DMS153 (cell line): ENCODE measurements around the gene MCOLN2.

Experiments
- DNase-seq: peaks from one replicate; lab custom pipeline; 2025; lab: John Stamatoyannopoulos, UW

MCOLN2 gene

DNA sequence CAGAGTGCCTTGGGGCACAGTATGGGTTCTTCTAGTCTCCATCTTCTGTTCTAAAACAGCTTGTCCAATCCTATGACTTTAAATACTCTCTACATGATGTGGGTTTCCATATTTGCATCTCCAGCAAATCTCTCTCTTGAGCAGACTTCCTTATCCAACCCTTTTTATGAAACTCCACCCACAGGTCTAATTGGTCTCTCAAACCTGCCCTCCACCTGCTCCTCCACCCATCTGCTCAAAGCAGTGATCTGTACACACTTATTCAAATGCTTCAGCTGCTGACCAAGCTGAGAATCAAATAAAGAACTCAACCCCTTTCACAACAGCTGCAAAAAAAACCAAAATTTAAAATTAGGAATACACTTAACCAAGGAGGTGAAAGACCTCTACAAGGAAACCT is 11.5 kb downstream of the MCOLN2 start:
- no peak for DNase-seq

DNA sequence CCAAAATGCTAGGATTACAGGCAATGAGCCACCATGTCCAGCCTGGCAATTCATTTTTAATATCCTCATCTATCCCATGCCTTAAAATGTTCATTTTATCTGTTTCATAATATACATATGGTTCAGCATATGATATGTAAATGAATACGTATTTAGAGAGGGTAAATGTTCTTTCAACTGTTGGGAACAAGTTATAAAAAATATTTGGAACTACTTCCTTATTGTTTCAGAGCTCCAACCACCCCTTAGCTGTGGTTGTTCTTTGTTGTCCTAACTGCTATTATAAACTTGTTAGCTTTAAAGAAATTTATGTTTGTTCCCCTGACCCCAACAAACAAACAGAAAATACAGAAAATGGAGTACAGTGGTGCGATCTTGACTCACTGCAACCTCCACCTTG is 14.5 kb downstream of the MCOLN2 start:
- no peak for DNase-seq

DNA sequence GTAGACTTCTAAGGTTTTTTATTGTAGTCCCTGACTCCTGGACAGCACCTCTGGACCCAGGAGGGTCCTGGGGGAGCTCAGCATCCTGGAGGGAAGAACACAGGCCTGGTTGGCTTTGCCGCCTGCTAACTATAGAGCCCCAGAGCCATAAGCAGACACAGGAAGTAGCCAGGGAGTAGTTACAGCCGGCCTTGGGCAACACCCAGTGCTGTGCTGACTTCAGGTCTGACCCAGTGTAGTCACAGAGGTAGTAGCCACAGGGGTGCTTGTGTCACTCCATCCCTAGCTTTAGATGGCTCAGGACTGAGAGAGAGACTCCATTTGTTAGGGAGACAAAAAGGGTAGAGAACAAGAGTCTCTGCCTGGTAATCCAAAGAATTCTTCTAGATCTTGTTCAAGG is 21.9 kb downstream of the MCOLN2 start:
- no peak for DNase-seq

DNA sequence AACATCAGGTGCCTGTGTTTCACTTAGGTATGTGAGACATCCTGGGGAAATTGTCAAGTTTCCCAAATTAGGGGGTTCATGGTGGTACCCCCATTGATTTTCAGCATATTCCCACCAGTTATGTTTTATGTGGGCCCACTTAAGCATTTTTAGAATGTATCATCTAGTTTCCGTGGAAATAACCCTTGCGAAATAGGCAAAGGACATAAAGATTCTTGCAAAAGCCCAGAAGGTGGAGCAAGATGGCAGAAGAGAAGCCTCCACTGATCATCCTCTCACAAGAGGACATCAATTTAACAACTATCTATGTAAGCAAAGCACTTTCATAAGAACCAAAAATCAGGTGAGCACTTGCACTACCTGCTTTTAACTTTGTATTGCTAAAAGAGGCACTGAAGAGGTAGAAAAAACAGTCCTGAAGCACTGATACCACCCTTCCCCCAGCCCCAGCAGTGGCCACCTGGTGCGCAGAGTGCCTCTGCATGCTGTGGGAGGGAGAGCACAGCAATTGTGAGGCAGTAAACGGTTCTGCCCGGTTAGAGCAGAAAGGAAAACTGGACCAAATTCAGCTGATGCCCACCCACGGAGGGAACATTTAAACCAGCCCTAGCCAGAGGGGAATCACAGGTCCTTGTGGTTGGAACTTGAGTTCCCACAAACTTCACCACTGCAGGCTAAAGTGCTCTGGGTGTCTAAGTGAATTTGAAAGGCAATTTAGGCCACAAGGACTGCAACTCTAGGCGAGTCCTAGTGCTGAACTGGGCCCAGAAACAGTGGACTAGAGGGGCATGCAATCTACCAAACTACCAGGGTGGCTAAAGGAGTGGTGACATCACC is 23.2 kb downstream of the MCOLN2 start:
- DNase-seq: no peak

DNA sequence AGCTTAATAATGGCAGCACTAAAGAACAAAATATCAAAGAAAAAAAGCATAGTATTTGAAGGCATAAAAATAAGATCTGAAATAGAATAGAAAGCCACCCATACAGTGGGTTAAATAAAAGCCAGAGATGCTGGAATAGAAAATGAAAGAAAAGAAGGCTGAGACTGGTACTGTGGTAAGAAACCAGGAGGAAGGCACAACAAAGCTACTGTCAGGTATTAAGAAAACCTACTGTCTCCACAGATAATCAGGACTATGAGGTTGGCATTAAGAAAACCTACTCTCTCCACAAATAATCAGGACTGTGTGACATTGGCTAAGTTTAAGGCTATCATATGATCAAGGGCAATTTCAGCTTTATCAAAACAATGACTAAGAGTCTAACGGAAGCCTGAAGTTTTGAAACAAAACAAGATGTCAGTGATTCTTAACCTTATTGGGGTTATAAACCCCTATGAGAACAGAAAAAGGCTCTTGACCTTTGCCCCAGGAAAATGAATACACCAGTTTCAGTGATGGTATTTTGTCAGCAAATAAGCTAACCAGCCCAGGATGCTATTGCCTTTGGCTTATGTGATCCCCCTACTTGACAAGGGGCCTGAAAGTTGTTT is 24.4 kb downstream of the MCOLN2 start:
- DNase-seq: no peak

DNA sequence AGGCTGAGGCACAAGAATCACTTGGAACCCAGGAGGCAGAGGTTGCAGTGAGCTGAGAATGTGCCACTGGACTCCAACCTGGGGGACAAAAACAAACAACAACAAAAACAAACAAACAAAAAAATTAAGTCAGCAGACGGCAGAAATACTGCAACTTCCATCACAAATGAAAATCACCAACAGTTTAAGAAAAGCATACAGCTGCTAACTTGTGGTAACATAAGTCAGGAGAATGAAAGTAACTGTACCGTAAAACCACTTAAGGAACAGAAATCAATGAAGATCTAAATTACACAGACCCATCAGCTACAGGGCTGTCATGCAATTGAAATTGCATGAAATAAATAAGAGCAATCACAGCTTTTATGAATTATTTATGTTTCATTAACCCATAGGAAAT is 25.0 kb downstream of the MCOLN2 start:
- DNase-seq: no peak

DNA sequence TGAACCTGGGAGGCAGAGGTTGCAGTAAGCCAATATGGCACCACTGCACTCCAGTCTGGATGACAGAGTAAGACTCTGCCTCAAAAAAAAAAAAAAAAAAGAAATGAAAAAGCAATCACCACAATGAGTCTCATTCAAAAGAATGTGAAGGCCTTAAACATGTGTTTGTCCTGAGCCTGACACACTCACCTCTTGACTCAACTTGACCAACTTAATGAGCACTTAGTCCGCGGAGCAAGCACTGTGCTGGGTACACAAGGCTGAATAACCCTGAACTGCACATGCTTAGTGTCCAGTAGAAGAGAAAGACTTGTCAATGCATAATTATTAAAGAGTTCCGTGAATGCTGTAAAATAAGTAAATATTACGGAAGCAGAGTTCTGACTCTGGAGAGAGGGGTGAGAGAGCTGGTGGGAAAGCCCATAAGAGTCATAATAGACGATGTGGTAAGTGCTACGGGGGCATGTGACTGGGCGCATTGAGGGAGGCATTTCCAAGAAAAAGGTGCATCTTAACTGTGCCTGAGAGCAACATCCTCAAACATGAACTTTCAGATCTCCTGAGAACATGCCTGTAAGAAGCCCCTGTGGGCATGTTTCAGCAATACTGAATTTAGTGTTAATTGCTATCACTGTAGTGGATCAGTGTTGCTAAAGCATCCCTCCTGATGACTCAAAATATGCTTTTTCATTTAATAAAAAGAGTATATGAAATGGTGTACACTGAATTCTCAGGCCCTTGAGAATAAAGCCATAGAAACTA is 27.2 kb downstream of the MCOLN2 start:
- no peak for DNase-seq

DNA sequence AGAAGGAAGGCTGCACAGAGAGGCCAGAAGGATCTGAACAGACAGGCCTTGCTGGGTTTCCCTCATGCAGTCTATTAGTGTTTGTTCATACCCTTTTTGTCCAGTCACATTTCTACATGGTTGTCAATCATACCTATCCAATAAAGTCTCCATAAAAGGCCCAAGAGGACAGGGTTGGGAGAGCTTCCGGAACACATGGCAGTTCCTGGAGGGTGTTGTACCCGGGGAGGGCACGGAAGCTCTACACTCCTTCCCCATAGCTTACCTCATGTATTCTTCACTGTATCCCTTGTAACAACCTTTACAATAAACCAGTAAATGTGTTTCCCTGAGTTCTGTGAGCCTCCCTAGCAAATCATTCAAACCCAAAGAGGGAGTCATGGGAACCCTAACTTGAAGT is 28.0 kb downstream of the MCOLN2 start:
- no peak for DNase-seq

DNA sequence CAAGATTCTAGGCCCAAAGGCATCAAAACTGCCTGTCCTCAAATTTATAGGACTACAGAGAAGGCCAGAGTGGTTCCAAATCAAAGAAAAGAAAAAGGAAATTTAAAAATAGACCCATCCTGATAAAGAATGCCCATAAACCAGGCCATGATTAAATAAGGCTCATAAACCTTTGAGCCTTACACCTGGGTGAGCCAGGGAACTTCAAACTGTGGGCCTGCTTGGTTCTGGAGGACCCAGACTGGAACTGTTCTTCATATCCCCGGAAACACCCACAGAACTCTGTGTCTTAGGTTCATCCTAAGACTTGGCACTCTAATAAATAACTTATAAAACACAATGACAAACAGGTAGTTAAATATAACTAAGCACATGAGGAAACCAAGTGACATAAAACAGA is 28.8 kb downstream of the MCOLN2 start:
- DNase-seq: no peak

DNA sequence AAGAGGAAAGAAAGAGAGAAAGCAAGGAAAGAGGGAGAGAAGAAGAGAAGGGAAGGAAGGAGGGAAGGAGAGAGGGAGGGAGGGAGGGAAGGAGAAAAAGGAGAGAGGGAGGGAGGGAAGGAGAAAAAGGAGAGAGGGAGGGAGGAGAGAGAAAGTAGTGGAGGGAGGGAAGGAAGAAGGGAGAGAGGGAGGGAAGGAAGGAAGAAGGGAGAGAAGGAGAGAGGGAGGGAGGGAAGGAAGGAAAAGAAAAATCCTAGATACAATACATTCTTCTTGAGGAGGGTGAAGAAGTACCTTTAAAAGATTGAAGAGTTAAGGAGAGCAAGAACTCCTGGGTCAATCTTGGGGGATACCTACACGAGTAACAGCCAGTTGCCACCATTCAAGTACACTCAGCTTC is 29.2 kb downstream of the MCOLN2 start:
- DNase-seq: no peak

DNA sequence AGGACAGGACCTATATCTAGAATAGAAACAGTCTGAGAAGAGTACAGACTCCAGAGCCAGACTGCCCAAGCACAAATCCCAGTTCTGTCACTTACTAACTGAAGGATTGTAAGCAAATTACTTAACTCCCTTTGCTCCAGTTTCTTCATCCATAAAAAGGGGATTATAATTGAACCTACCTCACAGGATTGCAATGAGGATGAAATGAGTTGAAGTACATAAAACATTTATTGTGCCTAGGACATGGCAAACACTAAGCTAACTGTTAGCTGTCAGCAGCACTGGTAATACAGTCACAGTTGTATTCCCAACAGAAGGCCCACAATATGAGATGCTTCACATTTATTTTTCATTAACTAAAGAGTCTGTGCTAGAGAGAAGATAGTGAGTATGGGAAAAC is 33.9 kb downstream of the MCOLN2 start:
- DNase-seq: no peak

DNA sequence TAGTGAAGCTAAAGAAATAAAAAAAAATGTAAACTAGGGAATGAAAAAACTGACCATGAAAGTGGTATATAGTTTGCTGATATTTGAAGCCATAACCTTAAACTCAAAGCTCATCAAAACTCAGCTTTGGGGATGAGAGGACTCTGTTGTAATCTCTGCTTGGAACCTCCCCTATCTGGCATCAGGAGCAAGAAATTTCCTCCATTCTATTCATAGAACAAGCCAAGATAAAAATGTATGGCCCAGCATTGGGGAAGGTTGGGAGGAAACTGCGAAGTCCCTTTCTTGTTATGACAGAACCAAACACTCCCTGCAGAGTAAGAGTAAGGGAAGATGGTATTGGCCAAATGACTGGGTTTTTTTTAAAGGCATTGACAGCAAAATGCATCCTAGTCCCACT is 35.6 kb downstream of the MCOLN2 start:
- no peak for DNase-seq

DNA sequence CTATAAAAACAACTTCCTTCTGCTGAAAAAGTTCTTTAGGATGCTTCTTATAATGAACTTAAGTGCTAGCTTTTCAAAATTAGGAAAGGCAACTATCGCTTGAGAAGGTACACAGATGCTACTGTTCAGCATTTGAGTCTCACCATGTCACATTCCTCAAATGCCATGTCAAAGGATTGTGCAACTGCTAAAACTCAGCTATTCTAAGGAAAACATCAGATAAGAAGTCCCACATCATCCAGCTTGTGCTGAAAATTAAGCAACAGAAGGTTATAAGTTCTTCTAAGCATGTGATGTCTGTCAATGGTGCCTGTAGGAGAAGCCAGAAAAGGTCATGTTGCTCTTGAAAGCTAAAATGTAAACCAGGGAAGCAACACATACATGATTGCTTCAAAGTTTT is 36.5 kb downstream of the MCOLN2 start:
- DNase-seq: no peak

DNA sequence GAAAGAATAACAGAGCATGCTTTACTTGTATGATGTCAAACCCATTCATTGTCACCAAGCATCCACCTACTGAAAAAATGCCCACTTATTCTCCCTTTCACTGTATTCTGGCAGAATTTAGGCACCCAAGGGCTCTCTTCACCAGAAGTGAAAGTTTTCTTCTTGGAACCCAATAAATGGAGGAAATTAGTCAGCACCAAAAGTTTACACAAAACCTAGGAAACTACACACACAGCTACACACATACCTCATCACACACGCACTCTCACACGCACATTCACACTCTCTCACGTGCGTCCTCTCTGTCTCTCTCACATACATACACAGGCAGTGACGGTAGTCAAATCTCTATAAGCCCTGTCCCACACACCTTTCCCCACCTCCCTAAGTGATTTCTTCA is 37.6 kb downstream of the MCOLN2 start:
- DNase-seq: no peak

DNA sequence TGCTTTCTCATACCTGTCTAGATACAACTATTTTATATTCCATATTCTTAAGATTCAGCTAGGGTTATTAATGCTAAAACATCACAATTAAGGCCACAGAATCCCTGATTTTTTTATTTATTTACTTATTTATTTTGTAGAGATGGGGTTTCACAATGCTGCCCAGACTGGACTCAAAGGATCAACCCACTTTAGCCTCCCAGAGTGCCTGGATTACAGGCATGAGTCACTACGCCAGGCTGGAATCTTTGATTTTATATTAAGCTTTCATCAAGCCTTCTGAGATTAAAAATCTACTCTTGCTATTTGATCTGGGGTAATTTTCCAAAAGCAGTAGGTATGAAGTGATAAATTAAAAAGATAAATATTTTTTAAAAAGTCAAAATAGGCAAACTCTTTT is 38.9 kb downstream of the MCOLN2 start:
- no peak for DNase-seq

DNA sequence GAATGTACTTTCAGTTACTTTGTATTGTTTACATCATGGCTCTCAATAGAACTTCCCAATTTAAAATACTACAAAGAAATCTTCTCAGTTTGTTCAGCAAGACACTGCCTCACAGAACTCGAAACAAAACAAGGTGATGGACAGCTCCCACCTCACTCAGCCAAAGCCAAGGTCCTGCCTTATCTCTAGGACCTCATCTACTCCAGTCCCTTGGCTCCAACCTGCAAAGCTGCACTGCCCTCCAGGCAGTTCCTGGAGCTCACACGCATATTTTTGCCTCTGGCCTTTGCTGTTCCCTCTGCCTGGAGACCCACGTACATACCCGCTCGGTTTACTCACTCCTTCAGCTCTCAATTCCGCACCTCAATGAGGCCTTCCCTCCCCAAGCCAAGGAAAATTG is 40.3 kb downstream of the MCOLN2 start:
- no peak for DNase-seq

DNA sequence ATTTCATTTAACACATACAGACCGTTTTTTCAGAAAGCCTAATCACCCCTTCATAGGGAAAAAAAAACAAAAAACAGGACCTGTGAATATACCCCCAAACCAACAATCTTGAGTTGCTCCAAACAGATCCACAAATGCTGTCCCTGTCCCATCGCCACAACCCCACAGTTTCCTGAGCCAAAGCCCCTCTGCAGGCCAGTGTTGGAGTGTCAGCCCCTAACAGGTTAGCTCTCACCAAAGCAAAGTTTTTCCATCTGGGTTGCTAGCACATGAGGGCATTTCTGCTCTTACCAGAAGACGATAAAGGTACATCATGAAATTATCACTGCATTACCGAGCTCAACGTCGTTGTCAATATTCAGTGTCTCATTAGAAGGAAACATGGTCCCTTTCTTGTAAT is 40.8 kb downstream of the MCOLN2 start:
- no peak for DNase-seq

DNA sequence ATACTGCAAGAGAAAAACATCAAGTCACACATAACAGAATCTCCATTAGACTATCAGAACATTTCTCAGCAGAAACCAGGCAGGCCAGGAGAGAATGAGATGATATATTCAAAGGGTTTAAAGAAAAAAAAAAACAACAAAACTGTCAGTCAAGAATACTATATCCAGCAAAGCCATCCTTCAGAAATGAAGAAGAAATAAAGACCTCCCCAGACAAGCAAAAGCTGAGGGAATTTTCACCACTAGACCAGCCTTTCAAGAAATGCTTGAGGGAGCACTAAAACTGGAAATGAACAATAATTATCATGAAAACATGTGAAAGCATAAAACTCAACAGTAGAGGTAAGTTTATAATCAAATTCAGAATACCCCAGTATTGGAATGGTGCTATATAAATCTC is 47.2 kb downstream of the MCOLN2 start:
- DNase-seq: no peak

DNA sequence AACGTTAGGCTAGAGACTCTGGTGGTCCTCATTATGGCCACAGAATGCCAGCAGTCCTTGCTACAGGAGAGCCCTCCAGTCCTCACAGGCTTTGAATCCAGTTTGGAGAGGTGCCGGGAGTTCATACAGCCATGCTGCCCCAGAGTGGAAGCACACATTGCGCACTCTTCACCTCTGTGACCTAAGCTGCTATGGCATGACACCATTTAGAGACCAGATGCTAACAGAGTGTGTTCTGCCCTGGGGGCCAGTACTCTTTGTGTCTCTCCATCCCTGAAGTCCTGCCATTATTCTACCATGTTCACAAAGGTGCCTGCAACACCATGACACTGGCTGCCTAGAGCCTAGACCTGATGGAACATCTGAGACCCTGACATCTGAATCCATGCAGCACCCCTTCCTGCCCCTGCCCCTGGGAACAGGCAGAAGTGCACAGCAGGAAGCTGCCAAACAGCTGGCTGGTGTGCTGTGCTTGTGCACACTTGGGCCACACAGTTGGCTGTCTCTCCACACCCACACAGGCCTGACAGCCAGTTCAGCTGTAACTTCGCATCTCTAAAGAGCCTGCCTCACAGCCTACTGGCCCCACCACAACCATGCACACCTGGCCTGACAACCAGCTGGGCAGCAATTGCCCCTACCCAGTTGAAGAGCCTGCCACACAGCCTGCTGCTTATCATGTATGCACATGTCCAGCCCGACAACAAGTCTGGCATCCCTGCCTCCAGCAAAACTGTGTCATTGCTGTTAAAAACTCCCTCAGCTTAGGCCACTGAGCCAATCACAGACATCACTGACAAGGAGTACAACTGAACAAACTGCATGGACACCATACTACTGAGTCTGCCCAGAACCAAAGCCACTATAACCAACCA is 49.1 kb downstream of the MCOLN2 start:
- no peak for DNase-seq

DNA sequence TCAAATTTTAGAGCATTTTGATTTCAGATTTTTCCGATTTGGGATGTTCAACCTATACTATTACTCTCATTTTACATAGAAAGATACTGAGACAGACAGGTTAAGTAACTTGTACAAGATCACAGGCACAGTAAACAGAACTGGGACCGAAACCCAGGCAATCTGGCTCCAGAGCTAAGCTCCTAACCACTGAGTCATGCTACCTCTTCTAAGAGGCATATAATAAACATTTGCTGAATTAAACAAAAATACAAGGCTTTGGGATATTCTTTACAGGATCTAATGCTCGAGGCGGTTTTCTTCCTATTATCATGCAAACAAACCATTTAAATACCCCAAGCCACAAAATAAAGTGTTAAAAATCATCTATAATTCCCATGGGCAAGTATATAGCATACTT is 50.3 kb downstream of the MCOLN2 start:
- DNase-seq: no peak

DNA sequence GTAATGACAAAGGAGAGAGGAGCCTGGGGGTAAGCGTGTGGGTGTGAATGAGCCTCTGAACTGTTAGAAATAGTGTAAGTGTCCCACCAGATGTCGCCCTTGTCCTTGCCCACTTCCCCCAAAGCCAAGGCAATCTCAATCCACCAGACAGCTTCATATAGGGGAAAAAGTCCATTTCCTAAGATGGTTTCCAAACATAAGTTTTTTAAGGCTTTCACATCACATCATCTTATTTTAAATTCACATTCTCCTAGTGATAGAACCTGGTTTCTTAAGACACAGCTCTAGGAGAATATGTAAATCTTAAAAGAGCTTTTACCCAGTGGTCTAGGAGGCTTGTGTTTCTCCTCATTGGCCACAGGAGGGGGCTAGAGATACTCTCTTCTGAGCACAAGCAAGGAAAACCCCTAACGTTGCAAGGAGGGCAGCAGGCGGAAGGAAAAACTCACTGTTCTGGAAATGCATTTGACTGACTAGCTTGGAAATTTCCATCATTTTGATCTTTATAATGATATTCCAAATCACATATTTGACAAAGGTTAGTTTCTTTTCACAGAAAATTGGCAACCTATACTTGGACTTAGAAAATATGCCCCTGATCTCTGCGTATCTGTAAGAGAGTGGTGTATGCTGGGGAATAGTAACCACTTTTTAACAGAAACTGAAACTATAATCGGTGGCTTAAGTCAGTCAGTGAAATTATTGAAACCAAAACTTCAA is 52.0 kb downstream of the MCOLN2 start:
- DNase-seq: peak; percentile 79

DNA sequence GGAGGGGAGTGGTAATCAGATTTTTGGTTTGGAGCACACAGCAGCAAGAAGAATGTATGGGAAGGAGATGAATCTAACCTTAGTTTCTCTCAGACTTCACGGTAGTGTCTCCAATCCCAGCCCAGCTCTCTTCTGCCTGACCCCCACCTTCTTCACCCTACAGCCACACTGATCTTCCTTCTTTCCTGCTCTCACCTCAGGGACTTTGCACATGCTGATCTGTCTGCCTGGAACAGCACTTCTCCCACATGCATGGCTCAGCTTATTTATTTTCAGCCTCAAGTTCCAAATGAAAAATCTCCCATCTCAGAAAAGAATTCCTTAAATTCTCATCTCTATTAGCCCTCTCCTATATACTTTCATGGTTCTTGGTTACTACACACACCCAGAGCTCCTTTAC is 55.1 kb downstream of the MCOLN2 start:
- DNase-seq: no peak
